Neuronal stem cell (in vitro differentiated cells): ENCODE results near the gene PDIA4.
A peak's percentile ranks its signal among the peaks of the same experiment; 100 is the strongest.

Experiments
- DNase-seq: peaks from one replicate; pipeline ENCODE4 v3.0.0-alpha.2; 2013; ENCODE audit warnings: low spot score
- H2AFZ ChIP-seq: one replicate; pipeline ENCODE4 v1.6.1; 2013; ENCODE audit warnings: mild to moderate bottlenecking, low read length, inconsistent platforms
- H2AK5ac ChIP-seq: 2 replicates; pipeline ENCODE4 v1.6.1; 2013; ENCODE audit warnings: low read depth, mild to moderate bottlenecking, inconsistent platforms, low read length, moderate library complexity, mixed read lengths
- H2BK120ac ChIP-seq: 2 replicates; pipeline ENCODE4 v1.6.1; 2013; ENCODE audit warnings: low read depth, mild to moderate bottlenecking, inconsistent platforms, low read length, moderate library complexity, mixed read lengths
- H2BK12ac ChIP-seq: one replicate; pipeline ENCODE4 v1.6.1; 2013; ENCODE audit warnings: low read length, inconsistent platforms
- H2BK15ac ChIP-seq: 2 replicates; pipeline ENCODE4 v1.6.1; 2013; ENCODE audit warnings: mild to moderate bottlenecking, low read length, inconsistent platforms, mixed read lengths
- H2BK5ac ChIP-seq: one replicate; pipeline ENCODE4 v1.6.1; 2013; ENCODE audit warnings: inconsistent platforms, mild to moderate bottlenecking, low read length, moderate library complexity
- H3K14ac ChIP-seq: one replicate; pipeline ENCODE4 v1.6.1; 2013; ENCODE audit warnings: low read length, inconsistent platforms
- H3K18ac ChIP-seq: 2 replicates; pipeline ENCODE4 v1.6.1; 2013; ENCODE audit warnings: low read length, inconsistent platforms
- H3K23ac ChIP-seq: 2 replicates; pipeline ENCODE4 v1.6.1; 2013; ENCODE audit warnings: low read depth, mild to moderate bottlenecking, mixed read lengths, low read length, inconsistent platforms; ENCODE audit not compliant: poor library complexity
- H3K27ac ChIP-seq: replicated peaks from 3 replicates; pipeline ENCODE4 v1.5.1; 2013; ENCODE audit warnings: low read length, inconsistent platforms
- H3K27me3 ChIP-seq, 3 experiments: 2 replicates each; pipeline ENCODE4 v1.6.1; 2013; ENCODE audit warnings: low read length in 3 of 3, mild to moderate bottlenecking in 2 of 3, inconsistent platforms in 1 of 3, low read depth in 1 of 3, mixed read lengths in 1 of 3, moderate library complexity in 1 of 3; ENCODE audit not compliant: control insufficient read depth in 3 of 3, insufficient read depth in 3 of 3
- H3K36me3 ChIP-seq, 2 donors: replicated peaks in 1 of 2; 2 replicates each; pipeline ENCODE4 v1.6.1; 2013; ENCODE audit warnings: low read length in 2 of 2; ENCODE audit not compliant: control insufficient read depth in 2 of 2, insufficient read depth in 2 of 2
- H3K4ac ChIP-seq: 2 replicates; pipeline ENCODE4 v1.6.1; 2013; ENCODE audit warnings: inconsistent platforms, mild to moderate bottlenecking, low read length, moderate library complexity
- H3K4me1 ChIP-seq, 2 donors: 1 replicate in 1 of 2; 2 replicates in 1 of 2; pipeline ENCODE4 v1.6.1; 2013; ENCODE audit warnings: low read length in 2 of 2, low read depth in 1 of 2; ENCODE audit not compliant: control insufficient read depth in 2 of 2, insufficient read depth in 1 of 2
- H3K4me2 ChIP-seq: one replicate; pipeline ENCODE4 v1.6.1; 2013; ENCODE audit warnings: mild to moderate bottlenecking, low read length, inconsistent platforms; ENCODE audit not compliant: insufficient read depth, poor library complexity, severe bottlenecking
- H3K4me3 ChIP-seq, 2 donors: 2 replicates each; pipeline ENCODE4 v1.5.1; 2013; ENCODE audit warnings: low read length in 2 of 2, mild to moderate bottlenecking in 2 of 2, inconsistent platforms in 1 of 2, moderate library complexity in 1 of 2
- H3K79me1 ChIP-seq: one replicate; pipeline ENCODE4 v1.6.1; 2013; ENCODE audit warnings: low read depth, mild to moderate bottlenecking, inconsistent platforms, low read length, moderate library complexity
- H3K9ac ChIP-seq: one replicate; pipeline ENCODE4 v1.6.1; 2013; ENCODE audit warnings: mild to moderate bottlenecking, low read depth, low read length, inconsistent platforms; ENCODE audit not compliant: poor library complexity
- H3K9me3 ChIP-seq, 2 donors: replicated peaks in 1 of 2; 2 replicates each; pipeline versions ENCODE3 to v1.6.1; 2013; ENCODE audit warnings: low read length in 2 of 2, mild to moderate bottlenecking in 2 of 2, inconsistent platforms in 1 of 2, low read depth in 1 of 2, mixed read lengths in 1 of 2, moderate library complexity in 1 of 2; ENCODE audit not compliant: control insufficient read depth in 2 of 2, insufficient read depth in 1 of 2
- H4K8ac ChIP-seq: one replicate; pipeline ENCODE4 v1.6.1; 2013; ENCODE audit warnings: low read depth, mild to moderate bottlenecking, inconsistent platforms, low read length, moderate library complexity
- H4K91ac ChIP-seq: one replicate; pipeline ENCODE4 v1.6.1; 2013; ENCODE audit warnings: low read length, low read depth, mild to moderate bottlenecking, inconsistent platforms; ENCODE audit not compliant: poor library complexity
- WGBS, 2 donors: extraction: QIAGEN DNeasy Blood & Tissue Kit; methylation state at CpG; one replicate each; pipeline ENCODE4 v1.1.7; 2013; ENCODE audit warnings: missing lambda C conversion rate in 2 of 2, mixed read lengths in 1 of 2; ENCODE audit not compliant: insufficient read length in 2 of 2, insufficient replicate concordance in 1 of 2; ENCODE audit errors: extremely low coverage in 2 of 2; 5-methylcytosine and 5-hydroxymethylcytosine counted together

Gene PDIA4

GRCh38 chr7:149027611-149028345 is 527 bp downstream of the PDIA4 start:
- peak; percentile 6 for DNase-seq
- H4K91ac ChIP-seq: no peak overlapping the region
- H2BK12ac ChIP-seq: no peak overlapping the region
- H2BK15ac ChIP-seq: peak overlapping the region; percentile 94
- peaks cover 3% of the 10 kb centered on the region for H3K79me1 ChIP-seq
- peak overlapping the region; percentile 86 to 92 for H3K4me3 ChIP-seq
- peaks cover 3 to 33% of the 10 kb centered on the region in 2 donors for H3K36me3 ChIP-seq
- H3K4me2 ChIP-seq: peak overlapping the region; percentile 71
- H3K9me3 ChIP-seq: no peaks in the 10 kb centered on the region
- H3K23ac ChIP-seq: peak overlapping the region; percentile 98
- no peak overlapping the region for H3K4ac ChIP-seq
- H3K18ac ChIP-seq: peak overlapping the region; percentile 99
- H2AK5ac ChIP-seq: peak overlapping the region; percentile 81
- H3K9ac ChIP-seq: peak overlapping the region; percentile 100
- peaks cover 5 to 7% of the 10 kb centered on the region in 2 donors for H3K4me1 ChIP-seq
- peak overlapping the region; percentile 91 for H2AFZ ChIP-seq
- H3K14ac ChIP-seq: peak overlapping the region; percentile 99
- H3K27me3 ChIP-seq: no peaks in the 10 kb centered on the region
- H2BK120ac ChIP-seq: no peak overlapping the region
- H3K27ac ChIP-seq: peak overlapping the region; percentile 95
- H2BK5ac ChIP-seq: peak overlapping the region; percentile 66
- no CpG with 5 or more reads among the region's 43 CpGs for WGBS, 2 donors
- H4K8ac ChIP-seq: no peak overlapping the region

- no CpG with 5 or more reads among the region's 10 CpGs for WGBS, 2 donors
- no peak overlapping the region for H4K8ac ChIP-seq
- no peak overlapping the region for H2BK12ac ChIP-seq
- H3K27me3 ChIP-seq: no peaks in the 10 kb centered on the region
- H3K79me1 ChIP-seq: peaks cover 3% of the 10 kb centered on the region
- no peak overlapping the region for H2BK15ac ChIP-seq
- H3K14ac ChIP-seq: no peak overlapping the region
- H3K18ac ChIP-seq: no peak overlapping the region
- H3K4me2 ChIP-seq: peak overlapping the region; percentile 40
- H3K36me3 ChIP-seq: peaks cover 3 to 41% of the 10 kb centered on the region in 2 donors
- H2BK5ac ChIP-seq: no peak overlapping the region
- H3K9ac ChIP-seq: no peak overlapping the region
- H2AK5ac ChIP-seq: no peak overlapping the region
- H3K9me3 ChIP-seq: no peaks in the 10 kb centered on the region
- no peak overlapping the region for H4K91ac ChIP-seq
- H2BK120ac ChIP-seq: no peak overlapping the region
- H3K27ac ChIP-seq: no peak overlapping the region
- no peak overlapping the region for H3K4ac ChIP-seq
- H3K4me3 ChIP-seq: peak overlapping the region in 1 of 2 donors; percentile 86
- peaks cover 5 to 8% of the 10 kb centered on the region in 2 donors for H3K4me1 ChIP-seq
- H3K23ac ChIP-seq: no peak overlapping the region
- H2AFZ ChIP-seq: no peak overlapping the region
- DNase-seq: no peak
These were observed 1.2 kb downstream of the PDIA4 start for GRCh38 chr7:149027055-149027454.

GRCh38 chr7:149023662-149024061 is 4.6 kb downstream of the PDIA4 start:
- DNase-seq: no peak

GRCh38 chr7:149022756-149023360 is 5.4 kb downstream of the PDIA4 start:
- no peak for DNase-seq
- Histone ChIP-seq H3K27me3 (no peaks in the 10 kb centered on the region), H3K79me1 (peaks cover 7% of the 10 kb centered on the region), H3K18ac (peak overlapping the region; percentile 29), H3K36me3 (peaks cover 19 to 78% of the 10 kb centered on the region in 2 donors), H3K9ac (peak overlapping the region; percentile 34), H2BK120ac (no peak overlapping the region), H3K4me2 (no peak overlapping the region), H3K4me1 (peaks cover 5 to 8% of the 10 kb centered on the region in 2 donors), H2BK15ac (no peak overlapping the region), H2AK5ac (no peak overlapping the region), H2BK12ac (no peak overlapping the region), H3K27ac (peak overlapping the region; percentile 32), H3K14ac (no peak overlapping the region), H3K4ac (no peak overlapping the region), H4K8ac (no peak overlapping the region), H4K91ac (no peak overlapping the region), H3K4me3 (no peak overlapping the region), H3K23ac (no peak overlapping the region), H2AFZ (no peak overlapping the region), H2BK5ac (no peak overlapping the region), H3K9me3 (no peaks in the 10 kb centered on the region)
- WGBS, 2 donors: no CpG with 5 or more reads among the region's 6 CpGs

More at GRCh38 chr7:149023662-149024061, 4.6 kb downstream of the PDIA4 start:
- Histone ChIP-seq H3K27me3 (no peaks in the 10 kb centered on the region), H3K9ac (no peak overlapping the region), H3K36me3 (peaks cover 15 to 72% of the 10 kb centered on the region in 2 donors), H3K4me3 (no peak overlapping the region), H2BK12ac (no peak overlapping the region), H2AK5ac (no peak overlapping the region), H3K9me3 (no peaks in the 10 kb centered on the region), H2AFZ (no peak overlapping the region), H2BK5ac (no peak overlapping the region), H3K4me1 (peaks cover 5 to 8% of the 10 kb centered on the region in 2 donors), H4K91ac (no peak overlapping the region), H3K14ac (no peak overlapping the region), H3K4me2 (no peak overlapping the region), H3K79me1 (peaks cover 7% of the 10 kb centered on the region), H2BK120ac (no peak overlapping the region), H3K4ac (no peak overlapping the region), H3K27ac (no peak overlapping the region), H3K23ac (no peak overlapping the region), H3K18ac (no peak overlapping the region), H2BK15ac (no peak overlapping the region), H4K8ac (no peak overlapping the region)
- WGBS, 2 donors: no CpG with 5 or more reads among the region's 7 CpGs
